GM10266 (cell line): ENCODE results near the gene TARBP1.

Source experiments
- DNase-seq: peaks from one replicate; pipeline ENCODE4 v3.0.0; 2012; ENCODE audit errors: extremely low spot score
- CTCF ChIP-seq: IDR thresholded peaks from 2 replicates; pipeline ENCODE4 v1.5.1; 2012; ENCODE audit warnings: mild to moderate bottlenecking, low read depth; ENCODE audit not compliant: control insufficient read depth, insufficient read depth; ENCODE audit errors: missing control alignments

The TARBP1 gene

GRCh38 chr1:234478481-234479309, at the start of gene TARBP1:
TARBP1 (minus strand) TSS chr1:234479179; CDS start chr1:234479103, 76 bp downstream.
- peak; percentile 59 for TF ChIP-seq CTCF
- peak; percentile 91 for DNase-seq

- TF ChIP-seq CTCF, result no peak
- DNase-seq, result no peak
Measured at GRCh38 chr1:234528074-234528865, 49.3 kb upstream of the TARBP1 start.

GRCh38 chr1:234527346-234527745, 48.4 kb upstream of the TARBP1 start:
- no peak for DNase-seq
- no peak for TF ChIP-seq CTCF

- no peak for TF ChIP-seq CTCF
- DNase-seq, result no peak
Measured at GRCh38 chr1:234526922-234527321, 47.9 kb upstream of the TARBP1 start.

- no peak for TF ChIP-seq CTCF
- no peak for DNase-seq
Measured at GRCh38 chr1:234525099-234525799, 46.3 kb upstream of the TARBP1 start.

- TF ChIP-seq CTCF, result no peak
- no peak for DNase-seq
Measured at GRCh38 chr1:234521836-234522235, 42.9 kb upstream of the TARBP1 start.
